ENCODE results near the gene ATP1A2. TPM values are rescaled to one million over a fixed set of nuclear protein-coding genes. Genes with fewer than 3 reads are reported as not detected.
A peak's percentile ranks its signal among the peaks of the same experiment; 100 is the strongest.

ATP1A2 gene
- total RNA-seq, 3 donors from 2014 or later, result not detected

DNA sequence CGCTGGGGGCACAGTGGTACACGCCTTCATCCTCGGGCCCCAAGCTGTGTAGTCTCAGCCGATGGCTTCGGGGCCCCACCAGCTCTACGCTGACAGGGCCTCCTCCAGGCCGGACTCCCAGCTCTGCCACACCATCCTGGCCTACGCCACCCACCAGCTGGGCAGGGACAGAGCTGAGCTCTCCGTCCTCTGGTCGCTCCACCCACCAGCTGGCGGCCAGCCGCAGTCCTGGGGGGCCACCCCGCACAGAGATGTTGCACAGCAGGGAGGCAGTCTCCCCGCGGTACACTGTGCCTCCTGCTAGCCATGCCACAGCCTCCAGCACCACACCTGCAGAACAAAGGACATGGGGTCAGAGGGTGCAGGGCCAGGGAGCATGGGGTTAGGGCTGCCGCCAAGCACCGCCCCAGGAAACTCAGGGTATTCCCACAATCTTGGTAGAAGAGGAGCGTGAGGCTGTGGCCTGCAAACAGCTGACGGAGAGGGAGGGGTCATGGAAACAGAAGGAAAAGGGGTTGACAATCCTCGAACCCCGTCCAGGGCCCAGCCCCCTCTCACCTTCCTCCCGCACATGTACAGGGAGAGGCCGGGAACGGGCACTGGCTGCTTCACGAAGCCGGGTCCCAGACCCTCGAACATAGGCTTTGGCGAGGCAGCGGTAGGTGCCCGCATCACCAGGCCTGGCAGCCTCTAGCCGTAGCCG is 23.0 kb upstream of the ATP1A2 start:
- DNase-seq, result no peak
- H3K36me3 Mint-ChIP-seq (ENCODE audit: insufficient read depth), result peaks cover 18% of the 10 kb centered on the region
- H3K4me1 Mint-ChIP-seq (ENCODE audit: low read depth), result peaks cover 27% of the 10 kb centered on the region
- no peaks in the 10 kb centered on the region for H3K27me3 Mint-ChIP-seq (ENCODE audit: low read depth)
- no peak for ATAC-seq
- H3K4me3 Mint-ChIP-seq, result no peak overlapping the region
- H3K9me3 Mint-ChIP-seq, result no peaks in the 10 kb centered on the region

GRCh38 chr1:160093069-160093395 is 22.5 kb upstream of the ATP1A2 start:
- peaks cover 18% of the 10 kb centered on the region for H3K36me3 Mint-ChIP-seq (ENCODE audit: insufficient read depth)
- DNase-seq (no peak), ATAC-seq (no peak)
- peaks cover 32% of the 10 kb centered on the region for H3K4me1 Mint-ChIP-seq (ENCODE audit: low read depth)
- no peaks in the 10 kb centered on the region for H3K27me3 Mint-ChIP-seq (ENCODE audit: low read depth)
- H3K4me3 Mint-ChIP-seq, result no peak overlapping the region
- H3K9me3 Mint-ChIP-seq, result no peaks in the 10 kb centered on the region

DNA sequence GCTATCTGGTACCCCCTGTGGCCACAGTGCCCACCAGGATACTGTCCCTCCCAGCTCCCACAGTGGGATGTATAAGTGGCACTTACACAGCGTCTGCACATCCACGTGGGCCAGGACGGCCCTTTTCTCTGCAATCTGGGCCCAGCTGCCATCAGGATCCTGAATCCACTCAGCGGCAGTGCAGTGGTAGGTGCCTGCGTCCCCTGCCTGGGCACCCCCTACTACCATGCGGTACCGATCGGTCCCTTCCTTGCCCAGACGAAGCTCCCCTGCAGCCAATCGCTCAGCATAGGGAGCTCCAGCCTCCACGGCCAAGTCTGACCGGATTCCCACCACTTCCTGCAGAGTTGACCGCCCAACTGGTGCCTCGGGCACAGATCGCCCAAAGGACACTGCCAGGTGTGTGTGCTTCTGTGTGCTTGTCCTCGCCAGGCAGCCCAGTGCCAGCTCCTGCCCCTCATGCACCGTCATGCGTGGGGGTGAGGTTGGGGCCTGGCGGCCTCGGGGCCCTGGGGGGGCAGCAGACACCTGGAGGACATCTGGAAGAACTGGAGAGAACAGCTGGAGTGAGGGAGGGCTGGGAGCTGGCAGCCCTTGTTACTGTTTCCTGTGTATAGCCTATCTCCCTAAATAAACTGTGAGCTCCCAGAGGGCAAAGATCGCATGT is 21.8 kb upstream of the ATP1A2 start:
- Mint-ChIP-seq H3K4me3 (no peak overlapping the region), H3K4me1 (ENCODE audit: low read depth) (peaks cover 32% of the 10 kb centered on the region), H3K36me3 (ENCODE audit: insufficient read depth) (peaks cover 13% of the 10 kb centered on the region), H3K9me3 (no peaks in the 10 kb centered on the region), H3K27me3 (ENCODE audit: low read depth) (no peaks in the 10 kb centered on the region)
- DNase-seq, result no peak
- no peak for ATAC-seq

GRCh38 chr1:160094291-160094625 is 21.3 kb upstream of the ATP1A2 start:
- ATAC-seq, result no peak
- no peak overlapping the region for H3K4me3 Mint-ChIP-seq
- H3K4me1 Mint-ChIP-seq (ENCODE audit: low read depth), result peaks cover 35% of the 10 kb centered on the region
- H3K9me3 Mint-ChIP-seq, result no peaks in the 10 kb centered on the region
- H3K36me3 Mint-ChIP-seq (ENCODE audit: insufficient read depth), result peaks cover 8% of the 10 kb centered on the region
- DNase-seq, result no peak
- no peaks in the 10 kb centered on the region for H3K27me3 Mint-ChIP-seq (ENCODE audit: low read depth)

GRCh38 chr1:160094806-160095205 is 20.8 kb upstream of the ATP1A2 start:
- peaks cover 8% of the 10 kb centered on the region for H3K36me3 Mint-ChIP-seq (ENCODE audit: insufficient read depth)
- no peak for ATAC-seq
- H3K4me1 Mint-ChIP-seq (ENCODE audit: low read depth), result peaks cover 40% of the 10 kb centered on the region
- no peaks in the 10 kb centered on the region for H3K27me3 Mint-ChIP-seq (ENCODE audit: low read depth)
- H3K9me3 Mint-ChIP-seq, result no peaks in the 10 kb centered on the region
- no peak for DNase-seq
- no peak overlapping the region for H3K4me3 Mint-ChIP-seq

DNA sequence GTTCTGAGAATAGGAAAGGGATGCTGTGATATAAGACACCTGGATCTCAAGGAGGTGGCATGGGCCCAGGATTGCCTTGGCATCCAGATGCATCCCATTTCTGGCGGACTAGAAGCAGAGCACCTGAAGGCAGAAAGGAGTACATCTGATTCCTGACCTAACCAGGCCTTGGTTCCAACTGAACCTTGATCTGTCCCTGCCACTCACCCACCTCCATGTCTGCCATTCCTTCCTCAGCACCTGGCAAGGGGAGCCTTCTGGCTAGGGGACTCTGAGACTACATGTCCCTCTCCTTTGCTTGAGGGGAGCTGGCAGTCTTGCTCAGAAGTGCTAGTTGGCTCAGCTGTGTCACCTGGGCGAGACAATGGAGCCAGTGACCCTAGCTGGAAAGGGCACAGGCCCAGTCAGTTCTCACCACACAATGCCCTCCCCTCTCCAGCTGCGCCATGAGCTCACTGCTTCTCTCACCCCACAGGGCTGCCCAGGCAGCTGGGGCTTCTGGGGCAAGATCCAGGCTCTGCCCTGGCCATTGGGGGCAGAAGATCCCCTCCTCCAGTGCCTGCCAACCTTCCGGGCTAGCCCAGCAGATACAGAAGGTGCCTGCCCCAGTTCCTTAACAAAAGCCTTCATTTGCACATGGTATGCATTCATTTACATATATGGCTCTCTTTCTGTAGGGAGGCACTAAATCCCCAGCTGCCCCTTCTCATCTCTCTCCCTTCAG is 20.0 kb upstream of the ATP1A2 start:
- Mint-ChIP-seq H3K4me1 (ENCODE audit: low read depth) (peaks cover 42% of the 10 kb centered on the region), H3K4me3 (no peak overlapping the region), H3K9me3 (no peaks in the 10 kb centered on the region), H3K27me3 (ENCODE audit: low read depth) (no peaks in the 10 kb centered on the region), H3K36me3 (ENCODE audit: insufficient read depth) (peaks cover 8% of the 10 kb centered on the region)
- ATAC-seq, result no peak
- DNase-seq, result no peak

DNA sequence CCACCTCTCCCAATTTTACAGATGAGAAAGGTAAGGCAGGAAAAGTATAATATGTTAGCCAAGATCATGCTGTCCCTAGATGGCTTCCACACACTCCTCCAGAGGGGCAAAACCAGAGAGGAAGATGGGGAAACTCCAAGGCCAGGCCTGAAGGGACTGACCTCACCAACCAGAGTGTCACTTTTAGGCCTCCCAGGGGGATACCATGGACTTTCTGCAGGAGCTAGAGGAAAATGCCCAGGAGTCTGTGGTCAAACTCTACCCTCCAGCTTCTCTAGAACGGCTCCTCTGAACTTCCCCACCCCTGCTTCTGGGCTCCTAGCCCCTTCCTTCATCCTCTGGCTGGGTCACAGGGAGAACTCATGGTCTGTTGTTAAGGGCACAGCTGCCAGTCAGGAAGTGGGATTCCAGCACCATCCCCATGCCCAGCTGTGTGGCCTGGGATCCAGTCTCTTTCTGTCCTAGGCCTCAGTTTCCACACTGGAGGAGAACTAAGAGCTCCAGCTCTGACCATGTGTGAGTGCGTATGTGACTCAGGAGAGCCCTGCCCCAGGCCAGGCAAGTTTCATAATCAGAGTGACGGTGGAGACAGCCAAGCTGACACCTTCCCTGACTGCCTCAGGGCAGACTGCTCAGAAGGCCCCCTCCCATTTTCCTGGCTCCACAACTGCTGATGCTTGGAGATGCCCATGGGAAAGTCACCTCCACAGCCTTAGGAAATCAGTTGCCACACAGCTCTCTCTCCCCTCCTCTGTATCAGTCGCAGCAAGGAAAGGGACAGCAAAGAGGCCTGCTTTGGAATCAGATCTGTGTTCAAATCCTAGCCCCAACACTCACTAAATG is 19.1 kb upstream of the ATP1A2 start:
- DNase-seq (no peak), ATAC-seq (no peak)
- H3K36me3 Mint-ChIP-seq (ENCODE audit: insufficient read depth), result peaks cover 5% of the 10 kb centered on the region
- peaks cover 49% of the 10 kb centered on the region for H3K4me1 Mint-ChIP-seq (ENCODE audit: low read depth)
- H3K9me3 Mint-ChIP-seq, result no peaks in the 10 kb centered on the region
- H3K4me3 Mint-ChIP-seq, result peak overlapping the region; percentile 88
- H3K27me3 Mint-ChIP-seq (ENCODE audit: low read depth), result no peaks in the 10 kb centered on the region

GRCh38 chr1:160097151-160097910 is 18.2 kb upstream of the ATP1A2 start:
- H3K27me3 Mint-ChIP-seq (ENCODE audit: low read depth), result no peaks in the 10 kb centered on the region
- H3K36me3 Mint-ChIP-seq (ENCODE audit: insufficient read depth), result peaks cover 5% of the 10 kb centered on the region
- peaks cover 57% of the 10 kb centered on the region for H3K4me1 Mint-ChIP-seq (ENCODE audit: low read depth)
- ATAC-seq (no peak), DNase-seq (no peak)
- peak overlapping the region; percentile 88 for H3K4me3 Mint-ChIP-seq
- H3K9me3 Mint-ChIP-seq, result no peaks in the 10 kb centered on the region

GRCh38 chr1:160097911-160098851 is 17.4 kb upstream of the ATP1A2 start, which contains the start of gene IGSF8:
Gene IGSF8, minus strand, starts transcription at chr1:160098619. Its CDS starts 147 bp downstream, at chr1:160098472.
- H3K4me1 Mint-ChIP-seq (ENCODE audit: low read depth), result peaks cover 61% of the 10 kb centered on the region
- H3K27me3 Mint-ChIP-seq (ENCODE audit: low read depth), result no peaks in the 10 kb centered on the region
- no peaks in the 10 kb centered on the region for H3K9me3 Mint-ChIP-seq
- peak within 1 kb of the TSS; percentile 88 for H3K4me3 Mint-ChIP-seq
- DNase-seq (peak; percentile 92), ATAC-seq (peak; percentile 64 to 69)
- H3K36me3 Mint-ChIP-seq (ENCODE audit: insufficient read depth), result peaks cover 5% of the 10 kb centered on the region

- peak overlapping the region; percentile 73 for H3K4me3 Mint-ChIP-seq
- H3K36me3 Mint-ChIP-seq (ENCODE audit: insufficient read depth), result peaks cover 5% of the 10 kb centered on the region
- DNase-seq (peak; percentile 99), ATAC-seq (peak; percentile 90 to 91)
- H3K4me1 Mint-ChIP-seq (ENCODE audit: low read depth), result peaks cover 61% of the 10 kb centered on the region
- H3K27me3 Mint-ChIP-seq (ENCODE audit: low read depth), result no peaks in the 10 kb centered on the region
- no peaks in the 10 kb centered on the region for H3K9me3 Mint-ChIP-seq
These were observed 16.6 kb upstream of the ATP1A2 start for GRCh38 chr1:160098852-160099561.

- peaks cover 58% of the 10 kb centered on the region for H3K4me1 Mint-ChIP-seq (ENCODE audit: low read depth)
- no peaks in the 10 kb centered on the region for H3K36me3 Mint-ChIP-seq (ENCODE audit: insufficient read depth)
- no peaks in the 10 kb centered on the region for H3K27me3 Mint-ChIP-seq (ENCODE audit: low read depth)
- DNase-seq, result no peak
- no peaks in the 10 kb centered on the region for H3K9me3 Mint-ChIP-seq
- peak overlapping the region; percentile 73 for H3K4me3 Mint-ChIP-seq
- ATAC-seq, result no peak
These were observed 15.7 kb upstream of the ATP1A2 start for GRCh38 chr1:160099716-160100375.

Measured in activated T-cell treated with anti-CD3 and anti-CD28 coated beads, Interleukin-2, amount 50 U/mL, for 4 hours (primary cell).